Raji (cell line): ENCODE measurements around the gene ACTG1.

ENCODE experiments used
- POLR2A ChIP-seq: IDR thresholded peaks from 2 replicates; pipeline ENCODE4 v1.6.1; 2011; ENCODE audit warnings: low read depth, low read length, control low read depth; ENCODE audit not compliant: insufficient read depth

ACTG1 gene

DNA sequence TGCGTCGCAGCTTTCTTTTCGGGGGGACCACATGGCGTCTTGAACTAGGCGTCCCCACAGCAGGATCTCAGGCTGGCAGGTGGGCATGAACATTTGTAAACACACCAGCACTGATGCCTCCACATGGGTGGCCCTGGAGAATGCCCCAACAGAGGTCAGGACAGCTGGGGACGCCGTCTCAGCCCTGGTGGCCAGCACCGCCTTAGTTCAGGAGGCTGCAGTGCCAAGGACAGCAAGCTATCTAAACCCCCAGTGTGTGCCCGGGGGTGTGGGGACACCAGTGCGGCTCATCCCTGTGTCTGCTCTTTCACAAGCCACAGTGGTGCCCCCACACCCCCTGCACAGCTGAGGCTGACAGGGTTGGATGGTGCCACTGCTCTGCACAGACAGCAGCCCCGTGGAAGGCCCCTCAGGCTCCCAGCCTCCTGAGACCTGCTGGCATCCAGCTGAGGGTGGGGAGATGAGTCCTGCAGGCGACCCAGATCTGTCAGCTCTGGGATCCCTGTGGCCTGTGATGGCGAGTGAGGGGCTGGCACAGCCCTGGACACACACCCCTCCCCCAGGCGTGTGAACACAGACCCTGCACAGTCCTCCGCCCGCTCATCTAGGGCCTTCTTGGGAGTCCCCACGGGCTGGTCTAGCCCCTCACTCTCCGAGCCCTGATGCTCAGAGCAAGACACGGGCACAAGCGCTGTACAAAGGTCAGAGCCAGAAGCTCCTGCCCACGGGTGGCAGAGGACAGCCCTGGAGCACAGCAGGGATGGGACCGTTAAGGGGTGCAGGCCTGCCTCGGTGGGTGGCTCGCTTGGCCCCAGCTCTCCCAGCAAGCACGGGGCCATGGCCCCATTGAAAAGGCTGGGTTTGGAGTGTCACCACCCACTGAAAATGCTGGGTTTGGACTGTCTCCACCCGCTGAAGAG is 26.3 kb upstream of the ACTG1 start:
- TF ChIP-seq POLR2A: no peak

- TF ChIP-seq POLR2A: 0 out of 2 replicates have a peak, but pooled peaks have one; percentile 12
These were observed 25.4 kb upstream of the ACTG1 start for GRCh38 chr17:81537856-81538555.

GRCh38 chr17:81537343-81537855 is 24.8 kb upstream of the ACTG1 start:
- 0 out of 2 replicates have a peak, but pooled peaks have one; percentile 29 for TF ChIP-seq POLR2A

GRCh38 chr17:81536299-81537290 is 24.0 kb upstream of the ACTG1 start:
- TF ChIP-seq POLR2A: no peak

DNA sequence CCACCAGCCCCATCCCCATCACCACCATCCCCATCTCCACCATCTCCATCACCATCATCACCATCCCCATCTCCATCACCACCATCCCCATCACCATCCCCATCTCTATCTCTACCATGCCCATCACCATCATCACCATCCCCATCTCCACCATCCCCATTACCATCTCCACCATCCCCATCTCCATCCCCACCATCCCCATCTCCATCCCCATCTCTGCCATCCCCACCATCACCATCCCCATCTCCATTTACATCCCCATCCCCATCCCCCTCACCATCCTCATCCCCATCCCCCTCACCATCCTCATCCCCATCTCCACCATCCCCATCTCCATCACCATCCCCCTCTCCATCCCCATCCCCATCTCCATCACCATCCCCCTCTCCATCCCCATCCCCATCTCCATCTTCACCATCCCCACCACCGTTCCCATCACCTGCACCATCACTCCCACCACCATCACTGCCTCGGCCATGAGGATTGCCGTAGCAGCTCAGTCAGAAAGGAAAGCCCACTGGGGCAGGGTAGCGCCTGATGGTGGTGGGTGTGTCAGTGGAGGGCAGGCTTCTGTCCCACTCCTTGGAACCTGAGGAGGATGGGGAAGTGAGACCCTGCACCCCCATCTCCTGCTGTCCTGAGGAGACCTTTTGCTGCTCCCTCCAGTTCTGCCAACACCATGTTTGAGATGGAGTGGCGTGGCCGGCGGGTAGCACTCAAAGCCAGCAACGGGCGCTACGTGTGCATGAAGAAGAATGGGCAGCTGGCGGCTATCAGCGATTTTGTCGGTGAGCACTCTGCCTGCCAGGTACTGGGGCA is 23.1 kb upstream of the ACTG1 start:
- no peak; the same call in 1 of the 2 replicates for TF ChIP-seq POLR2A

DNA sequence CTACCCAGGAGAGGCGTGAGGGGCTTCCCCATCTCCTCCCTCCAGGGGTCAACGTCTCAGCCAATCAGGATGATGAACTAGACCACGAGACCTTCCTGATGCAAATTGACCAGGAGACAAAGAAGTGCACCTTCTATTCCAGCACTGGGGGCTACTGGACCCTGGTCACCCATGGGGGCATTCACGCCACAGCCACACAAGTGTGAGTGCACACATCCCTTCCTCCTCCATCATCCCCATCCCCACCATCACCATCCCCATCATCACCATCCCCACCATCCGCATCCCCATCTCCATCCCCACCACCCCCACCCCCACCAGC is 22.4 kb upstream of the ACTG1 start:
- TF ChIP-seq POLR2A: no peak

DNA sequence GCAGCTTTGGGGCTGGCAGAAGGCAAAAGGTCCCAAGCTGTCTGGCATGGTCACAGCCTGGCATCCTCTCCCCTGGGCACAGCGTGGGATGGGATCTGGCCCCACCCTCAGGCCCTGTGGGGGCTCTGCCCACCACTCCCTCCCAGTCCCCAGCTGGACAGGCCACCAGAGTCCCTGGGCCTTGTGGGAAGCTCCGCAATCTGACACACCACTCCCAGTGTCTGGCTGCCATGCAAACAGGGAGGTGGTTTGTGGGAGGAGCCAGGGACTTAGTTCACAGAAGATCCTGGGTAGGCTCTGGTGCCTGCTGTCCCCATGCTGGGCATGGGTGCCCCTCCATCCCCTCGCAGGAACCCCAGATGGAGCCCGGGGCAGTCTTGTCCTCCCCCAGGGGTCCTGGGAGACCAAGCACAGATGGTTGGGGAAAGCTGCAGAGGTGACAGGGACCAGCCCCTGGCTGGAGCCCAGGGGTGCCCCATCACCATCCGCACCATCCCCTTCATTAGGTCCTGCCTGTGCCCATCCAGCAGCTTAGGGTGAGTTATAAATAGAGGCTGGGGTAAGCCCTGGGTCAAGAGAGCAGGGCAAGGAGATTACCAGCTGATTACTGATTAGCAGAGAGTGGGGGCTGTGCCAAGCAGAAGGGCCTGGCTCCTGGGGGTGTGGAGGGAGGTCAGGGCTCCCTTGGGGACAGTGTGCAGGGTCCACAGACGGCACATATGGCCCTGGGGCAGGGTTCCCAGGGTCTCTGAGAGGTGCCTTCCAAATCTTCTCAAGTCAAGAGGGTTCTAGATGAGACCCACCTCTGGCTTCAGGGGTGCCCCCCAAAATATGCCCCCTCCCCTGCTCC is 21.8 kb upstream of the ACTG1 start:
- peak; percentile 19; the same call in 1 of the 2 replicates for TF ChIP-seq POLR2A

DNA sequence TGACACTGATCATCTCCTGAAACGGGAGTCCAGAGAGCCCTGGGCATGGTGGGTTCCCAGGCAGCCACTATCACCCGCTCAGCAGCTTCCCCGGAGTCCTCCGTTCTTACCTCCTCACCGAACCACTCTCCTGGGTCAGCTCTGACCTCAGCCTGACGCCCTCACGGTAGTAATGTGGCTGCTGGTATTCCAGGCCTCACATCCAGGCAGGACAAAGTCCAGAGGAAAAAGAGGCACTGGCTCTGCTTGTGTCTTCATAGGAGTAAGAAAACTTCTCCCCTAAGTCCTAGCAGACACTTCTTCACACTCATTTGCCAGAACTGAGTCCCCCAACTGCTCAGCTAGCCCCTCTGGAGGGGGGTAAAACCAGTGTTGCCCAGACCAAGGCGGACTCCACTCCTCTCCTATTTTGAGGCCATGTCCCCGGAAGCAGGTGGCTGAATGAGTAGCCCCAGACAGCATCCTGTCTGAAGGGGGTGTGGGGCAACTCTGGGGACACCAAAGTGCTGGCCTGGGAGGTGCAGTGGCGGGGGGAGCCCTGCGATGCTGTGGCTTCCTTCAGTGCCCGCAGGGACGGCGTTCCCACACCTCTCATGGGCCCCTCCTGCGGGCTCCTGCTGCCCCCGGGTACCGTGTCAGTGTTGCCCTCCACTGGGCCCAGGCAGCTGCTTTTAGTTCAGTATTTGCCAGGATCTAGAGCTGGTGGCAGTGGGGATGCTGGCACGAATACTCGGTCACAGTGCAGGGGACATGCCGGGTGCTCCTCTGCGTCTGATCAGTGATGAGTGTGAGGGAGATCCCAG is 20.9 kb upstream of the ACTG1 start:
- TF ChIP-seq POLR2A: no peak

- TF ChIP-seq POLR2A: peak; percentile 47; the same call in 1 of the 2 replicates
These were observed 20.1 kb upstream of the ACTG1 start for GRCh38 chr17:81532490-81533287.

DNA sequence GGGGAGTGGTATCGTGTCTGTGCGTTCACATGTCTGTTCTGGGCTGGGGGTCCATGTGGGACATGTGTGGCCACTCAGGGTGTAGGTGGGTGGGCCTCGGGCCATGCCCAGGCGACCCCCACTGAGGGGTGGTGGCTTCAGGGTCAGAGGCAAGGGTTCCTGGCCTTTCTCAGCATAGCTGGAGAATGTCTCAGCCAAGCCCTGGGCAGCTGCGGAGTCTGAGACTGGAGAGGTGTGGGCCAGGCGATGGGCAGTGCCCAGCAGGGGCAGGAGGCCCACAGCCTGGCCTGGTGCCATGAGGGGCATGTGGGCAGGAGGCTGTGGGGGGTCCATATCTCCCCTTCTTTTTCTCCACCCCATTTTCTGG is 16.8 kb upstream of the ACTG1 start:
- 0 out of 2 replicates have a peak, but pooled peaks have one; percentile 7 for TF ChIP-seq POLR2A

DNA sequence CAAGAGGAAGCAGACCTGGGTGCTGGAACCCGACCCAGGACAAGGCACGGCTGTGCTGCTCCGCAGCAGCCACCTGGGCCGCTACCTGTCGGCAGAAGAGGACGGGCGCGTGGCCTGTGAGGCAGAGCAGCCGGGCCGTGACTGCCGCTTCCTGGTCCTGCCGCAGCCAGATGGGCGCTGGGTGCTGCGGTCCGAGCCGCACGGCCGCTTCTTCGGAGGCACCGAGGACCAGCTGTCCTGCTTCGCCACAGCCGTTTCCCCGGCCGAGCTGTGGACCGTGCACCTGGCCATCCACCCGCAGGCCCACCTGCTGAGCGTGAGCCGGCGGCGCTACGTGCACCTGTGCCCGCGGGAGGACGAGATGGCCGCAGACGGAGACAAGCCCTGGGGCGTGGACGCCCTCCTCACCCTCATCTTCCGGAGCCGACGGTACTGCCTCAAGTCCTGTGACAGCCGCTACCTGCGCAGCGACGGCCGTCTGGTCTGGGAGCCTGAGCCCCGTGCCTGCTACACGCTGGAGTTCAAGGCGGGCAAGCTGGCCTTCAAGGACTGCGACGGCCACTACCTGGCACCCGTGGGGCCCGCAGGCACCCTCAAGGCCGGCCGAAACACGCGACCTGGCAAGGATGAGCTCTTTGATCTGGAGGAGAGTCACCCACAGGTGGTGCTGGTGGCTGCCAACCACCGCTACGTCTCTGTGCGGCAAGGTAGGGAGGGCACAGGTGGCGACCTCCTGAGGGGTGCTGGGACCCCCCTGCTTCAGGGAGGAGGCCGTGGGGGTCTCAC is 16.2 kb upstream of the ACTG1 start:
- TF ChIP-seq POLR2A: no peak
